ENCODE results near the gene CACNA2D3.

Gene CACNA2D3

DNA sequence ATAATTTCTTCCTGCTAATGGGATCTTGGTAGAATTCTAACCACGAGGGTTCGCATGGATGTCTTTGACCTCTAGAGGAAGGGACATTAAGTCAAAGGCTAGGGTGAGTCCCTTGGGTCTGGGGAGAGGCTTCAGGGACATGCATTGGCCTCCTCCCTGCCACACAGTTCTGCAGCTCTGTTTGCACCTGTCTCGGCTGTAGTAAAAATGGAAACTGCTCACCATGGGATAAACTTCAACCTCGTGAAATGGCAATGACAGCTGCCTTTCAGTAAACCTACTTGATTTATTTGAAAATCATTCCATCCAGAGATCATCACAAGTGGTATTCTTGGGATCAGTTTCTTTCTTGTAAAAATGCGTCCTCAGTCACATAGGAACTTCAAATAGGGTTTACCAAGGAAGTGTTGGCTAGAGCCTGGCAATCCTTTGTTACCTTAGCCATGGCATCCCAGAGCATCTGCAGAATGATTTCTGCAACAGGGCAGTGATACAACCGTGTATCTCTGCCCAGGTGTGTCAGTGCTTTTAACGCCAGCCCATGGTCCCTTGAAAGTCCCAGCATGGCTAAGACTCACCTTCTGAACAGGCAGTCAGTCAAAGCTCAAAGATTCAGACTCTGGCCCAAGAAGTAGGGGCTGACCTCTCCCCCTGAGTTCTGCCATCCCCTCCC lies 819.5 kb downstream of the CACNA2D3 start:
- TF ChIP-seq, protein P1, sequence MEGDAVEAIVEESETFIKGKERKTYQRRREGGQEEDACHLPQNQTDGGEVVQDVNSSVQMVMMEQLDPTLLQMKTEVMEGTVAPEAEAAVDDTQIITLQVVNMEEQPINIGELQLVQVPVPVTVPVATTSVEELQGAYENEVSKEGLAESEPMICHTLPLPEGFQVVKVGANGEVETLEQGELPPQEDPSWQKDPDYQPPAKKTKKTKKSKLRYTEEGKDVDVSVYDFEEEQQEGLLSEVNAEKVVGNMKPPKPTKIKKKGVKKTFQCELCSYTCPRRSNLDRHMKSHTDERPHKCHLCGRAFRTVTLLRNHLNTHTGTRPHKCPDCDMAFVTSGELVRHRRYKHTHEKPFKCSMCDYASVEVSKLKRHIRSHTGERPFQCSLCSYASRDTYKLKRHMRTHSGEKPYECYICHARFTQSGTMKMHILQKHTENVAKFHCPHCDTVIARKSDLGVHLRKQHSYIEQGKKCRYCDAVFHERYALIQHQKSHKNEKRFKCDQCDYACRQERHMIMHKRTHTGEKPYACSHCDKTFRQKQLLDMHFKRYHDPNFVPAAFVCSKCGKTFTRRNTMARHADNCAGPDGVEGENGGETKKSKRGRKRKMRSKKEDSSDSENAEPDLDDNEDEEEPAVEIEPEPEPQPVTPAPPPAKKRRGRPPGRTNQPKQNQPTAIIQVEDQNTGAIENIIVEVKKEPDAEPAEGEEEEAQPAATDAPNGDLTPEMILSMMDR (conservative IDR thresholded peaks at IDR 0.05; ENCODE audit: low read length) = no peak
- DNase-seq (ENCODE audit: low read depth) = no peak
- no peak overlapping the region for H3K4me3 ChIP-seq (ENCODE audit: low read length)

DNA sequence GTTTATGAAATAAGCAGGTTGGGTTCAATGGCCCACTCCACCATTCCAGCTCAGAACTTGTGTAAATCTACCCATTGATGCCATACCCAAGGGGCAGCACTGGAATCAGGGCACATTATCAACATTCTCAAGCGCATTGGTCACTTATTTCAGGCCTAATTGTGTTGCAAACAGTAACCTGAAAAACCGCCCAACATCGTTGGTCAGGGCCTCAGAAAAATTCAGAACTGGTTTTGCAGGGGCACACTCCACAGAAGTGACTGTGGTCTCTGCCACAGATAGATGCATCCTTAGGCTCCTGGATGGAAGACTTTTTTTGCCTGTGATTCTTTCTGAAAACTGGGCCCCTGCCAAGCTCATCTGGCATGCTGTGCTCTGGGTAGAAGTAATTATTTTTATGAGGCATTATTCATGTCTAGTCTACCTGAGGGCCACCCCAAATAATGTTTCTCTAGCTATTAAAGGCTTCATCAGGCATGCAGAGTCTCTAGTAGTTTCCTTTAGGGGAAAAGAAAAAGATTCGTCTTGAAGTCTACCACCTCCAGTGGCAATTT lies 827.2 kb downstream of the CACNA2D3 start:
- H3K4me3 ChIP-seq (ENCODE audit: low read length) = no peak overlapping the region
- DNase-seq (ENCODE audit: low read depth) = no peak
- TF ChIP-seq, protein P1 (conservative IDR thresholded peaks at IDR 0.05; ENCODE audit: low read length) = no peak

DNA sequence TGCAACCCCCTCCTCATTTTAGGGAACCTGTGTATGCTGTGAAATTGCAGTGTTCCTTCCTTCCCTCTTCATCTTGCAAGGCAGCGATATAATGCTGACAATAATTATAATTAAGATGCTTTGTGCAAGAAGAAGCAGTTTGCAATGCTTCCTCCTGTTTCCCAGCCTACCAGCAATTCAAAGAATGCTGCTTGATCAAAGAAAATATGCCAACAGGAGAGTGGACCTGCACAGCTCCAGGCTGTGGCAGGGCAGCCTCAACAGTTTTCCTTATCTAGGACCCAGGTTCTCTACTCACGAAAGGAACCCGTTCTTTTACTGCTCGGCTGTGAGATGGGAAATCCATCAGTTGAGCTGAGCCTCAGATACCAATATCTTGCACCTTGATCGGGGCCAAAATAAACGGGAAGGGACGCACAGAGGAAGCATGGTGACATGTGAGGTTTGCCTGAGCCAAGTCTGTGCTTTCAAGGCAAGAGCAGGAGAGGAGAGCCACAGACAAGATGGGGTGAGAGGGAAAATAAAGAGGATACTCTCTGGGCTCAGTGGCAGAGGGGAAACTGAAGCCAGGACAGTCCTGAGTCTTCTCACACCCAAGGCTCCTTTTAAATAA lies 828.1 kb downstream of the CACNA2D3 start:
- H3K4me3 ChIP-seq (ENCODE audit: low read length) = no peak overlapping the region
- TF ChIP-seq, protein P1 (conservative IDR thresholded peaks at IDR 0.05; ENCODE audit: low read length) = no peak
- no peak for DNase-seq (ENCODE audit: low read depth)

DNA sequence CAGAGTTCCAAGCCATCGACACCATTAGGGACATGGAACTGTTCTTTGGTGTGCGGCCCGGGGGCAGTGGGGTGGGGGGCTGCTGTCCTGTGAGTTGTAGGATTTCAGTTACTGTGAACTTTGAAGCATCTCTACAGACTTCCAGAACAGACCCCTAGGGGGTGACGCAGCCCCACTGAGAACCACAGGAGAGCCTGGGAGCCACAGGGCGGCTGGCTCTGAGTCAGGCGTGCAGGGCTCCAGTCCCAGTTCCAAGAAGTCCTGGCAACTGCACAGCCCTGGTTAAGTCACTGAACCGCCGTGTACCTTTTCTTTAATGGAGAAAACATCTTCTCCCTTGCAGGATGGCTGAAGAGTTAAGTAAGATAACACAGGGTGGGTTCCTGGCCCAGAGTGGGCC lies 829.1 kb downstream of the CACNA2D3 start:
- no peak overlapping the region for H3K4me3 ChIP-seq (ENCODE audit: low read length)
- DNase-seq (ENCODE audit: low read depth) = peak; percentile 93
- TF ChIP-seq, protein P1 (conservative IDR thresholded peaks at IDR 0.05; ENCODE audit: low read length) = peak; percentile 85

DNA sequence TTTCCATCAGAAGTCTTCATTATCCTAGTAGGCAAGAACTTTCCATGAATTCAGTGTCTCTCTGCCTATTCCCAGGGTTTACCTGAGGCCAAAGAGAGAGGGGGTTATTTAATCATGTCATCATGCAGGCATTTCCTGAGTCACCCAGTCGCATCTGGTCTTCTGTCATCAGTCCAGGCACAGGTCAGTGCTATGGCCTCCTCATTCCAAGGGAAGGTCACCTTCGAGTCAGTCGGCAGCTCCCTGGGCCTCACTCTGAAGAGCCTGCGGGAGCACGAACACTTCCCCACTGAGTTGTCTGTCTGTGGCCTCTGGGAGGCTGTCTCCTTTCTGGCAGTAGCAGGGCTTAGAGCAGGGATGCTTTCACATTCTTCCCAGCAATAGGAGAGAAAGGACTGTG lies 831.7 kb downstream of the CACNA2D3 start:
- TF ChIP-seq, protein P1 (conservative IDR thresholded peaks at IDR 0.05; ENCODE audit: low read length) = peak; percentile 17; the same call in 1 of the 2 replicates
- peak; percentile 95 for DNase-seq (ENCODE audit: low read depth)
- no peak overlapping the region for H3K4me3 ChIP-seq (ENCODE audit: low read length)

DNA sequence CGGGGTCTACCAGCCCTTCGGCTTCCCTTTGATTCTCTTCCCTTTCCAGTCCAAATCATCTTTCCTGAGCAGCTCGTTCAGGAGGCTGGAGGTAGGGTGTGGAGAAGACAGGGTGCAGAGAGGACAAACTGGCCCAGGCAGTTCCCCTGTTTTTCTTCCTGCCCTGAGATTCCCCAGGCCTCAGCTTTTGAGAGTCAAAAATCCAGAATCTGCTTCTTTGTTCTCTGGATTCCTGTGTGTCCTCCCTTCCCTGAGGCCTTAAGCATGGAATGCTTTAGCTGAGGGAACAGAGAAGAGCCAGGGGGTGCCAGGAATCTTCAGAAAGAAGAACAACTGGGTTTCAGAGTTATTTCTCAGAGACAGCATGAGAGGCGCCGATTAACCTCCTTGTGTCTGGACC lies 832.2 kb downstream of the CACNA2D3 start:
- TF ChIP-seq, protein P1 (conservative IDR thresholded peaks at IDR 0.05; ENCODE audit: low read length) = no peak
- H3K4me3 ChIP-seq (ENCODE audit: low read length) = no peak overlapping the region
- DNase-seq (ENCODE audit: low read depth) = peak; percentile 60

DNA sequence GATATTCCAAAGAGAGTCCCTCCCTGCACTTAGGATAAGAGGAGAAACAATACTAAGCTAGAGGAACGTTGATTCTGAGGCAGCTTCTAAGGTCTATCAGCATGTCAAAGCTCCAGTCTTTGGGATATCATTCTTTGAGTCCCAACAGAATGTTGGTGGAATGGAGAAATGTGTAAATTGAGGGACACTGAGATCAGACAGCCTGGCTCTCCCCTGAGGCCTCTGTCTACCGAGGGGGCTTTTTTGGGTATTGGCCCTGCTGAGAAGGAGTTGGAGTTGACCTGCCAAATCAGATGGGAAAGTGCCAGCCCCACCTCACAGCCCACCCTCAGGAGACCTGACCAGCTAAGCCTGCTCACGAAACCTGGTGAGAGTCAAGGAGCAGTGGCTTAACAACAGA lies 833.1 kb downstream of the CACNA2D3 start:
- H3K4me3 ChIP-seq (ENCODE audit: low read length) = no peak overlapping the region
- no peak for DNase-seq (ENCODE audit: low read depth)
- TF ChIP-seq, protein P1 (conservative IDR thresholded peaks at IDR 0.05; ENCODE audit: low read length) = no peak
